Measurements from ENCODE around the gene PRLR. TPM values are rescaled to one million over a fixed set of nuclear protein-coding genes. Genes with fewer than 3 reads are reported as not detected.

The PRLR gene
- total RNA-seq, 1 donor from 2014 or later = 3.2 TPM

DNA sequence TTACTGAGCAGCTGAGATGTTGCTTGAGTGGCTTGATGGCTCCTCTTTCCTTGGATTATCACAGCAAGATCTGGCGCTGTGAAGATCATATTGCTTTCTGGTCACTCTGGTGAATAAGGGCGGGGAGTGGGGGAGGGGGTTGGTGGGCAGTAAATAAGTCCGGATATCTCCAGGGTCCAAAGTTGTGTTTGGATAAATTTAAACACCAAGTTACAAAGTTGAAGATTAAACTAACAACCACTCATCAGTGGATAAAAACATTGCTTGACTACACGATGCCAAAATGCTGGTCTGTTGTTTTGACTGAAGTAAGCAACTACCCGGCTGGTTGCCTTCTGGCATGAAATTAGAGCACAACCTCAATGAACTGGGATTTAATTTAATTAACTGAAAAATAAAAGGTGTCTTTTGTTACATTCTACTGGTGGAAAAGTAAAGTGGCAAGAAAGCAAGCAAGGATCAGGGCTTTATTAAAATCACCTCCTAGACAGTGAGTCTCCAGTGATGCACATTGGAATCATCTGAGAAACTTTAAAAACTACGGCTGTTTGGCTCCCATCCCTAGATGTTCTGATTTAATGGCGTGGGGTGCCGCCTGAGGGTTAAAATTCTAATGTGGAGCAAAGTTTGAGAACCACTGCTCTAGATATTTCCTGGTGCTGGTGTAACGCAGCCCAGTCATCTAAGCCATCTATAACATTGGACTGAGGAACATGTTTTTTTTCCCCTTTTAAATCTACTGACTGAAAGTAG lies 95.8 kb downstream of the PRLR start:
- H3K9me3 ChIP-seq = no peaks in the 10 kb centered on the region
- ATAC-seq (no peak), DNase-seq (no peak)
- H3K4me3 ChIP-seq = no peak overlapping the region
- no peaks in the 10 kb centered on the region for H3K36me3 ChIP-seq
- intact Hi-C loops (cut with DNase I) = no loop called here
- TF ChIP-seq CTCF (IDR thresholded peaks at IDR 0.05) = no peak
- H3K4me1 ChIP-seq = no peaks in the 10 kb centered on the region
- H3K27ac ChIP-seq = no peak overlapping the region
- no peaks in the 10 kb centered on the region for H3K27me3 ChIP-seq (ENCODE audit: low read depth)

- DNase-seq = no peak
- no peaks in the 10 kb centered on the region for H3K36me3 ChIP-seq
- H3K27ac ChIP-seq = no peak overlapping the region
- H3K27me3 ChIP-seq (ENCODE audit: low read depth) = no peaks in the 10 kb centered on the region
- intact Hi-C loops (cut with DNase I) = no loop called here
- no peaks in the 10 kb centered on the region for H3K4me1 ChIP-seq
- no peak overlapping the region for H3K4me3 ChIP-seq
- ATAC-seq = no peak
- no peaks in the 10 kb centered on the region for H3K9me3 ChIP-seq
- TF ChIP-seq CTCF (IDR thresholded peaks at IDR 0.05) = no peak
Observed at GRCh38 chr5:35133186-35133585, 97.1 kb downstream of the PRLR start.

- intact Hi-C loops (cut with DNase I) = no loop called here
- Histone ChIP-seq H3K27ac (no peak overlapping the region), H3K4me3 (no peak overlapping the region), H3K36me3 (no peaks in the 10 kb centered on the region), H3K9me3 (no peaks in the 10 kb centered on the region), H3K27me3 (ENCODE audit: low read depth) (no peaks in the 10 kb centered on the region), H3K4me1 (no peaks in the 10 kb centered on the region)
- TF ChIP-seq CTCF (IDR thresholded peaks at IDR 0.05) = no peak
- ATAC-seq (no peak), DNase-seq (no peak)
Observed at GRCh38 chr5:35131723-35132122, 98.6 kb downstream of the PRLR start.

DNA sequence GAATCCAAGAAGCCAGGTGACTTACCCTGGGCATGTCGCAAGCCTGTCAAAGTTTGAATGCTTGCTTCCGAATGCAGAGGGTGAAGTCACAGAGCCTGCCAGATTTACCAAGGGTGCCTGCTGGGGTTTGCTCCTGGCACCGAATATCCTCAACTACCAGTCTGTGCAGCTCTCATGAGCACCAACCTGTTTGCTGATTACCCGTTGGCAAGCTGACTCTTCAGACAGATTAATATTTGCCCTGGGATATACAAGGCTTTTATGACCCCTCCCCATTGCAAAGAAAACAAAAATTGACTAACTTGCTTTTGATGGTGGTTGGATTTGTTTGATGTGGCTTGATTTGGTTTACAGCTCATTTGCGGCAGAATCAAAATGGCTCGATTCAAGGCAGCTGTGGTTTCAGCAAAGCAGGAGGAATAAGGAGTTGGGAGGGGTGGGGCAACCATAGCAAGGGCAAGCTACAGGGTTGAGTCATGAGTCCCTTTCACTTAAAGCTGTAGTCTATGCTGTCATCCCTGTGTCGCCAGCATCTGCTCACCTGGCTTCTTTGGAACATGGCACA lies 100.3 kb downstream of the PRLR start:
- intact Hi-C loops (cut with DNase I) = no loop called here
- no peak for DNase-seq
- no peak for TF ChIP-seq CTCF (IDR thresholded peaks at IDR 0.05)
- no peaks in the 10 kb centered on the region for H3K4me1 ChIP-seq
- H3K36me3 ChIP-seq = no peaks in the 10 kb centered on the region
- no peak overlapping the region for H3K27ac ChIP-seq
- H3K9me3 ChIP-seq = no peaks in the 10 kb centered on the region
- ATAC-seq = peak; percentile 53 to 60
- H3K4me3 ChIP-seq = no peak overlapping the region
- H3K27me3 ChIP-seq (ENCODE audit: low read depth) = no peaks in the 10 kb centered on the region

- Histone ChIP-seq H3K27me3 (ENCODE audit: low read depth) (no peaks in the 10 kb centered on the region), H3K36me3 (no peaks in the 10 kb centered on the region), H3K27ac (no peak overlapping the region), H3K9me3 (no peaks in the 10 kb centered on the region), H3K4me1 (no peaks in the 10 kb centered on the region), H3K4me3 (no peak overlapping the region)
- DNase-seq = no peak
- TF ChIP-seq CTCF (IDR thresholded peaks at IDR 0.05) = no peak
- no peak for ATAC-seq
- intact Hi-C loops (cut with DNase I) = no loop called here
Observed at GRCh38 chr5:35129276-35129675, 101.0 kb downstream of the PRLR start.

Measured in lower lobe of right lung (tissue), 2 donors.